ENCODE results near the gene COPG2.
A peak's percentile ranks its signal among the peaks of the same experiment; 100 is the strongest.

COPG2 gene

GRCh38 chr7:130491841-130492522 is 176.6 kb downstream of the COPG2 start, which contains the start of gene MEST:
Gene MEST (plus strand): TSS chr7:130492085. CDS start chr7:130492314, 229 bp downstream.
- no peak for DNase-seq

GRCh38 chr7:130490888-130491804 is 177.4 kb downstream of the COPG2 start:
- DNase-seq: peak; percentile 12 to 23

GRCh38 chr7:130490311-130490791 is 178.2 kb downstream of the COPG2 start:
- no peak for DNase-seq

GRCh38 chr7:130489140-130489983 is 179.2 kb downstream of the COPG2 start:
- no peak for DNase-seq

- no peak for DNase-seq
Observed at GRCh38 chr7:130488392-130489139, 180.0 kb downstream of the COPG2 start.

- DNase-seq: no peak
Observed at GRCh38 chr7:130486954-130487436, 181.6 kb downstream of the COPG2 start.

- peak; percentile 67 to 70 for DNase-seq
Observed at GRCh38 chr7:130486114-130486953, 182.2 kb downstream of the COPG2 start.

- DNase-seq: no peak
Observed at GRCh38 chr7:130485734-130486113, 182.8 kb downstream of the COPG2 start.

- DNase-seq: no peak
Observed at GRCh38 chr7:130483031-130483430, 185.5 kb downstream of the COPG2 start.

GRCh38 chr7:130481898-130482297 is 186.7 kb downstream of the COPG2 start:
- DNase-seq: no peak

GRCh38 chr7:130479716-130480400 is 188.7 kb downstream of the COPG2 start:
- no peak for DNase-seq

- DNase-seq: no peak
Observed at GRCh38 chr7:130478991-130479390, 189.6 kb downstream of the COPG2 start.

GRCh38 chr7:130476297-130477150 is 192.0 kb downstream of the COPG2 start:
- DNase-seq: no peak

- DNase-seq: no peak
Observed at GRCh38 chr7:130475776-130476175, 192.8 kb downstream of the COPG2 start.

- DNase-seq: no peak
Observed at GRCh38 chr7:130473876-130474275, 194.7 kb downstream of the COPG2 start.

- no peak for DNase-seq
Observed at GRCh38 chr7:130473289-130473688, 195.3 kb downstream of the COPG2 start.

- no peak for DNase-seq
Observed at GRCh38 chr7:130471974-130472373, 196.6 kb downstream of the COPG2 start.

GRCh38 chr7:130468612-130469011 is 199.9 kb downstream of the COPG2 start:
- no peak for DNase-seq
